ENCODE data around the gene ADAMTS14. TPM values are rescaled to one million over a fixed set of nuclear protein-coding genes. Genes with fewer than 3 reads are reported as not detected.

Gene ADAMTS14
- total RNA-seq, 1 experiment from 2014 or later: 2.1 TPM

DNA sequence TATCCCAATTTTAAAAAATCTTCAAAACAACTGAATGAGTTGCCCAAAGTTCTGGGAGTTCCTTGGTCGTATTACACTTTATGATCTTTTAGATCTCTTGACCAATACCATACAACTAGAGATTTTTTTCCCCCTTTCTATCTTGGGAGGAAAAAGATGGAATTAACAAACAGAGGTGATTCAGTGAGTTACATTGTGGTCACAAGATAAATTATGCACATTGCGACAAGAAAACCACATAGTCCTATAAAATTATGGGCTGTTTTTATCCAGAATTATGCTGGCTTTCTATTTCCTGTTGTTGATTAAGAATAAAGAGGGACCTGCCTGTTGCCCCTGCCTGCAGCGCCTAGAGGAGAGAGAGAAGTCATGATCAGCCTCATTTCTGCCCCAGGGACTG, 135.2 kb downstream of the ADAMTS14 start:
- DNase-seq (ENCODE audit: low spot score) (no peak), ATAC-seq (no peak)
- POLR2A ChIA-PET: no interaction called here
- TF ChIP-seq, protein P1, sequence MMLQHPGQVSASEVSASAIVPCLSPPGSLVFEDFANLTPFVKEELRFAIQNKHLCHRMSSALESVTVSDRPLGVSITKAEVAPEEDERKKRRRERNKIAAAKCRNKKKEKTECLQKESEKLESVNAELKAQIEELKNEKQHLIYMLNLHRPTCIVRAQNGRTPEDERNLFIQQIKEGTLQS (CRISPR knock-in tag; conservative IDR thresholded peaks at IDR 0.05): no peak
- no peak for TF ChIP-seq ZBTB21 (CRISPR knock-in tag; IDR thresholded peaks at IDR 0.05; ENCODE audit: borderline replicate concordance)
- TF ChIP-seq, protein P2, sequence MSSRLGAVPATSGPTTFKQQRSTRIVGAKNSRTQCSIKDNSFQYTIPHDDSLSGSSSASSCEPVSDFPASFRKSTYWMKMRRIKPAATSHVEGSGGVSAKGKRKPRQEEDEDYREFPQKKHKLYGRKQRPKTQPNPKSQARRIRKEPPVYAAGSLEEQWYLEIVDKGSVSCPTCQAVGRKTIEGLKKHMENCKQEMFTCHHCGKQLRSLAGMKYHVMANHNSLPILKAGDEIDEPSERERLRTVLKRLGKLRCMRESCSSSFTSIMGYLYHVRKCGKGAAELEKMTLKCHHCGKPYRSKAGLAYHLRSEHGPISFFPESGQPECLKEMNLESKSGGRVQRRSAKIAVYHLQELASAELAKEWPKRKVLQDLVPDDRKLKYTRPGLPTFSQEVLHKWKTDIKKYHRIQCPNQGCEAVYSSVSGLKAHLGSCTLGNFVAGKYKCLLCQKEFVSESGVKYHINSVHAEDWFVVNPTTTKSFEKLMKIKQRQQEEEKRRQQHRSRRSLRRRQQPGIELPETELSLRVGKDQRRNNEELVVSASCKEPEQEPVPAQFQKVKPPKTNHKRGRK (CRISPR knock-in tag; IDR thresholded peaks at IDR 0.05; ENCODE audit: borderline replicate concordance): no peak
- no peak for TF ChIP-seq ATF1 (CRISPR knock-in tag; IDR thresholded peaks at IDR 0.05)
- TF ChIP-seq SMAD3 (CRISPR knock-in tag; IDR thresholded peaks at IDR 0.05; ENCODE audit: borderline replicate concordance): no peak
- no peak for TF ChIP-seq ZNF121 (CRISPR knock-in tag; IDR thresholded peaks at IDR 0.05)
- no peak for TF ChIP-seq GABPB1 (CRISPR knock-in tag; IDR thresholded peaks at IDR 0.05)
- no peak for TF ChIP-seq ZNF423 (CRISPR knock-in tag; IDR thresholded peaks at IDR 0.05)
- TF ChIP-seq TEAD1 (CRISPR knock-in tag; IDR thresholded peaks at IDR 0.05): no peak
- TF ChIP-seq ZNF263 (CRISPR knock-in tag; IDR thresholded peaks at IDR 0.05; ENCODE audit: low read depth): no peak
- TF ChIP-seq, protein P3, sequence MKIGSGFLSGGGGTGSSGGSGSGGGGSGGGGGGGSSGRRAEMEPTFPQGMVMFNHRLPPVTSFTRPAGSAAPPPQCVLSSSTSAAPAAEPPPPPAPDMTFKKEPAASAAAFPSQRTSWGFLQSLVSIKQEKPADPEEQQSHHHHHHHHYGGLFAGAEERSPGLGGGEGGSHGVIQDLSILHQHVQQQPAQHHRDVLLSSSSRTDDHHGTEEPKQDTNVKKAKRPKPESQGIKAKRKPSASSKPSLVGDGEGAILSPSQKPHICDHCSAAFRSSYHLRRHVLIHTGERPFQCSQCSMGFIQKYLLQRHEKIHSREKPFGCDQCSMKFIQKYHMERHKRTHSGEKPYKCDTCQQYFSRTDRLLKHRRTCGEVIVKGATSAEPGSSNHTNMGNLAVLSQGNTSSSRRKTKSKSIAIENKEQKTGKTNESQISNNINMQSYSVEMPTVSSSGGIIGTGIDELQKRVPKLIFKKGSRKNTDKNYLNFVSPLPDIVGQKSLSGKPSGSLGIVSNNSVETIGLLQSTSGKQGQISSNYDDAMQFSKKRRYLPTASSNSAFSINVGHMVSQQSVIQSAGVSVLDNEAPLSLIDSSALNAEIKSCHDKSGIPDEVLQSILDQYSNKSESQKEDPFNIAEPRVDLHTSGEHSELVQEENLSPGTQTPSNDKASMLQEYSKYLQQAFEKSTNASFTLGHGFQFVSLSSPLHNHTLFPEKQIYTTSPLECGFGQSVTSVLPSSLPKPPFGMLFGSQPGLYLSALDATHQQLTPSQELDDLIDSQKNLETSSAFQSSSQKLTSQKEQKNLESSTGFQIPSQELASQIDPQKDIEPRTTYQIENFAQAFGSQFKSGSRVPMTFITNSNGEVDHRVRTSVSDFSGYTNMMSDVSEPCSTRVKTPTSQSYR (CRISPR knock-in tag; IDR thresholded peaks at IDR 0.05): no peak
- TF ChIP-seq RELA (CRISPR knock-in tag; IDR thresholded peaks at IDR 0.05; ENCODE audit: borderline replicate concordance): no peak
- Mint-ChIP-seq H3K4me3 (no peak overlapping the region), H3K36me3 (no peaks in the 10 kb centered on the region), H3K9me3 (peaks cover 13% of the 10 kb centered on the region), H3K27ac (no peak overlapping the region), H3K27me3 (ENCODE audit: low read depth) (peaks cover 2% of the 10 kb centered on the region), H3K4me1 (peaks cover 20% of the 10 kb centered on the region)
- CTCF ChIA-PET: no interaction called here

DNA sequence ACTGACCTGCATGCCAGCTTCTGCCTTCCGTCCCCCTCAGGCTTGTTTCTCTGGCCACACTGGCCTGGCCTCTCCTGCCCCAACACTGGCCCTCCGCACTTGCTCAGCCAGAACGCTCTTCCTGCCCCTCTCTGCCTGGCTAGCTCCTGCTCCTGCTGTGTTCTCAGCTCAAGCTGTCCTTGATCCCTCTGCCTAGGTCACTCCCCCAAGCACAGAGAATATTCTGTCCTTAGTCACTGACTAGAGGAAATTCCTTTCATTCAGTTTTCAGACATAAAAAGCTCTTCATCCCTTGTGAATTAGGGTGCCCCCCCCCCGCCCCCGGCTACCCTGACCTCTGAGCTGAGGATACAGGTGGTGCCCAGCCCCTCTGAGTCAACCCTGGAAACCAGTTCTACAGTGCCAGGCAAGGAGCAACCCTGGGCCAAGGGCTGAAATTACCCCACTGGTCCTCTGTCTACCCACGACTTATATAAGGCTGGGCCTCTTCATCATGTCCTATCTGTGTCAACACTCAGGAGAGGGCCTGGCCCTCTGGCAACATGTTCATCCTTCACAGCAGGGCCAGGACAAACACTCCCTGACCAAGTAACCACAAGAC, 136.8 kb downstream of the ADAMTS14 start:
- Mint-ChIP-seq H3K27ac (no peak overlapping the region), H3K27me3 (ENCODE audit: low read depth) (peaks cover 2% of the 10 kb centered on the region; the same call in 1 of the 2 replicates), H3K4me3 (no peak overlapping the region), H3K36me3 (no peaks in the 10 kb centered on the region), H3K4me1 (peaks cover 20% of the 10 kb centered on the region), H3K9me3 (0 out of 2 replicates have a peak, but pooled peaks cover 4% of the 10 kb centered on the region)
- ATAC-seq (peak; percentile 58), DNase-seq (ENCODE audit: low spot score) (no peak)
- TF ChIP-seq ETV6 (CRISPR knock-in tag; IDR thresholded peaks at IDR 0.05): no peak
- TF ChIP-seq, protein P4, sequence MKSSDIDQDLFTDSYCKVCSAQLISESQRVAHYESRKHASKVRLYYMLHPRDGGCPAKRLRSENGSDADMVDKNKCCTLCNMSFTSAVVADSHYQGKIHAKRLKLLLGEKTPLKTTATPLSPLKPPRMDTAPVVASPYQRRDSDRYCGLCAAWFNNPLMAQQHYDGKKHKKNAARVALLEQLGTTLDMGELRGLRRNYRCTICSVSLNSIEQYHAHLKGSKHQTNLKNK (CRISPR knock-in tag; IDR thresholded peaks at IDR 0.05): no peak
- TF ChIP-seq JUN (CRISPR knock-in tag; IDR thresholded peaks at IDR 0.05): no peak
- TF ChIP-seq TEAD1 (CRISPR knock-in tag; IDR thresholded peaks at IDR 0.05): no peak
- TF ChIP-seq, protein P5, sequence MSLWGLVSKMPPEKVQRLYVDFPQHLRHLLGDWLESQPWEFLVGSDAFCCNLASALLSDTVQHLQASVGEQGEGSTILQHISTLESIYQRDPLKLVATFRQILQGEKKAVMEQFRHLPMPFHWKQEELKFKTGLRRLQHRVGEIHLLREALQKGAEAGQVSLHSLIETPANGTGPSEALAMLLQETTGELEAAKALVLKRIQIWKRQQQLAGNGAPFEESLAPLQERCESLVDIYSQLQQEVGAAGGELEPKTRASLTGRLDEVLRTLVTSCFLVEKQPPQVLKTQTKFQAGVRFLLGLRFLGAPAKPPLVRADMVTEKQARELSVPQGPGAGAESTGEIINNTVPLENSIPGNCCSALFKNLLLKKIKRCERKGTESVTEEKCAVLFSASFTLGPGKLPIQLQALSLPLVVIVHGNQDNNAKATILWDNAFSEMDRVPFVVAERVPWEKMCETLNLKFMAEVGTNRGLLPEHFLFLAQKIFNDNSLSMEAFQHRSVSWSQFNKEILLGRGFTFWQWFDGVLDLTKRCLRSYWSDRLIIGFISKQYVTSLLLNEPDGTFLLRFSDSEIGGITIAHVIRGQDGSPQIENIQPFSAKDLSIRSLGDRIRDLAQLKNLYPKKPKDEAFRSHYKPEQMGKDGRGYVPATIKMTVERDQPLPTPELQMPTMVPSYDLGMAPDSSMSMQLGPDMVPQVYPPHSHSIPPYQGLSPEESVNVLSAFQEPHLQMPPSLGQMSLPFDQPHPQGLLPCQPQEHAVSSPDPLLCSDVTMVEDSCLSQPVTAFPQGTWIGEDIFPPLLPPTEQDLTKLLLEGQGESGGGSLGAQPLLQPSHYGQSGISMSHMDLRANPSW (CRISPR knock-in tag; conservative IDR thresholded peaks at IDR 0.05; ENCODE audit: low read depth): no peak
- TF ChIP-seq NR3C1 (CRISPR knock-in tag; conservative IDR thresholded peaks at IDR 0.05; ENCODE audit: low read depth): no peak
- TF ChIP-seq, protein P6, sequence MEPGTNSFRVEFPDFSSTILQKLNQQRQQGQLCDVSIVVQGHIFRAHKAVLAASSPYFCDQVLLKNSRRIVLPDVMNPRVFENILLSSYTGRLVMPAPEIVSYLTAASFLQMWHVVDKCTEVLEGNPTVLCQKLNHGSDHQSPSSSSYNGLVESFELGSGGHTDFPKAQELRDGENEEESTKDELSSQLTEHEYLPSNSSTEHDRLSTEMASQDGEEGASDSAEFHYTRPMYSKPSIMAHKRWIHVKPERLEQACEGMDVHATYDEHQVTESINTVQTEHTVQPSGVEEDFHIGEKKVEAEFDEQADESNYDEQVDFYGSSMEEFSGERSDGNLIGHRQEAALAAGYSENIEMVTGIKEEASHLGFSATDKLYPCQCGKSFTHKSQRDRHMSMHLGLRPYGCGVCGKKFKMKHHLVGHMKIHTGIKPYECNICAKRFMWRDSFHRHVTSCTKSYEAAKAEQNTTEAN (CRISPR knock-in tag; IDR thresholded peaks at IDR 0.05): no peak
- TF ChIP-seq KAT7 (CRISPR knock-in tag; IDR thresholded peaks at IDR 0.05; ENCODE audit: borderline replicate concordance): no peak
- no peak for TF ChIP-seq SOX15 (CRISPR knock-in tag; IDR thresholded peaks at IDR 0.05)
- no peak for TF ChIP-seq ZNF396 (CRISPR knock-in tag; IDR thresholded peaks at IDR 0.05; ENCODE audit: borderline replicate concordance)
- no peak for TF ChIP-seq NFE2L1 (CRISPR knock-in tag; IDR thresholded peaks at IDR 0.05)
- TF ChIP-seq ZNF317 (CRISPR knock-in tag; IDR thresholded peaks at IDR 0.05; ENCODE audit: borderline replicate concordance, low read depth): no peak
- POLR2A ChIA-PET: no interaction called here
- CTCF ChIA-PET: no interaction called here

Data from WTC11 (cell line).